ENCODE results near the gene S100A9.
"Not testable (repeated sequence)": the region's sequence is repeated elsewhere in the genome, so short reads cannot be mapped to it uniquely, and the experiment has no call there.

S100A9 gene

DNA sequence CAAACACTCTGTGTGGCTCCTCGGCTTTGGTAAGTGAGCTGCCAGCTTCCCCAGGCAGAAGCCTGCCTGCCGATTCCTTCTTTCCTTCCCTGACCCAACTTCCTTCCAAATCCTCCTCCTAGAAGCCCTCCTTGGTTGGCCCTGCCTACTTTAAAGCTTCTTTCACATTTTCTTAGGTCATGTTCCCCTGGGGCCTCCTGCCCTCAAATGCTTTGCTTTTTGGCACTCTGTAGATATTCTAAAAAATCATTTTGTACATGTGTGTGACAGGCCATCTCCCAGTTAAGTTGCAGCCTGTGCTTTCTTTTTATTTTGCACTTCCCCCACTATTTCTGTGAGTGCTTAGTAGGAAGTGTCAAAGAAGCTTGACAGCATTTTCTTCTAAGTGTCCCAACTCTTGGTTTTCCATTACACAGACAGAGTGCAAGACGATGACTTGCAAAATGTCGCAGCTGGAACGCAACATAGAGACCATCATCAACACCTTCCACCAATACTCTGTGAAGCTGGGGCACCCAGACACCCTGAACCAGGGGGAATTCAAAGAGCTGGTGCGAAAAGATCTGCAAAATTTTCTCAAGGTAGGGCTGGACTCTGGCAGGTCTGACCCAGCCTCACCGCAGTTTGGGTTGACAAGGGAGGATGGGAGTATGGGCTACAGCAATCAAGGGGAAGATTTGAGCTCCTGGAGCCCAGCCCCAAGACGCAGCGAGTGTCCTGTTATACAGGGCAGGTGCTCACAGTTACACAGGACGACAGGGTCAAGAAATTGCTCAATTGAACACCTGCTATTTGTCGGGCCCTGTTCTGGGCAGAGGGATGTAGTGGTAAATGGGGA lies at the start of gene S100A9:
TSS of gene S100A9 (plus strand) at position 2 of the 838 bp plus-strand sequence. CDS start at position 432, 430 bp downstream.
- DNase-seq (ENCODE audit: low read depth in 2 of 2, low spot score in 1 of 2) = no peak

DNA sequence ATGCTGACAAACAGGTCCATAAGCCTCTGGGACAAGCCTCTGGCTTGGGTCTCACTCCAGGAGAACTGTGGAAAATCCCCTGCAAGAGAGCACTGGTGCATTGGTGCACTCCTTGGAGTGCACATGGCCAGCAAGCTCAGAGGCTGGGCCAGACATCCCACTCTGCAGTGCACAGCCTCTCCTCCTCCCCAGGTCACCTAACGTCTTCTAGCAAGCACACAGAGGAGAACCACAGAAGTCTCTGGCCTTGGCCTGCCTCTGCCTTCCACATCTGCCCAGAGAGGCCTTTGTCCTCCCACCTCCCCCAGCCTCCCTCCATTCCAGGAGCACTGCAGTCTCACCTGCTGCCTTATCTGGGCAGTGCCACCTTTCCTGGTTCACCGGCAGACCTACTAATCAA lies 49.1 kb upstream of the S100A9 start:
- DNase-seq (ENCODE audit: low read depth in 2 of 2, low spot score in 1 of 2) = no peak

DNA sequence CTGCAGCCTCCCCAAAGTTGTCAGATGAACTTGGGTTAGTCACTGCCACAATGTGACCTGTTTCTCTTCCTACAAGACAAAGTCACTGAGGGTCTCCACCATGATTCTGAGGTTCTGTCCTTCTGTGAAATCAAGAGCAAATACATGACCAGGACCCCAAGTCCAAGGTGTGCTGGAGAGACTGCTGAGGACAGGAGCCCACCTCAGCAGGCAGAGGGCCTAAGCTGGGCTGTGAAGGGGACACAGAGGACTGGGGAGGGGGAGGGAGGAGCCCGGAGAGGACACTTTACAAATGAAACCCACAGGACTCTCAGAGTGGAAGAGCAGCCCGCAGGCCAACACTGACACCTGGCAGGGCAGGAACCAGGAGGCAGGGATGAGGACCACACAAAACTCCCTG lies 48.2 kb upstream of the S100A9 start:
- DNase-seq (ENCODE audit: low read depth in 2 of 2, low spot score in 1 of 2) = no peak

DNA sequence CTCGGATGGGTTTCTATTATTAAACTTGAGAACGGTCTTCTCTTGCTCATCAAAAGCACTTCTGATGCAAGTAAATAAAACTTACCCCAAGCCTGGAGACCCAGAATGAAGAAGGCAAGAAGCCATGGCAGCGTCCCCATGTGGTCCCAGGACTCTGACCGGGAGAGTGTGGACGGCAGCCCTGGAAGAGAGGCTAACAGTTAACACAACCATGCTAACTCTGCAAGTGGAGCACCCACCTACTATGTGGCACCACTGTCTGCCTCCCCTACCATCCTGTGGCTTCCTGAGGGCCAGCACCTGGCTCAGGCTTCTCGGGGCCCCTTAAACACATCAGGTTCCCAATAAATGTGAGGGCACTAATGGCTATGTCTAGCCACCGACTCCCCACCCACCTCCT lies 47.1 kb upstream of the S100A9 start:
- DNase-seq (ENCODE audit: low read depth in 2 of 2, low spot score in 1 of 2) = no peak

DNA sequence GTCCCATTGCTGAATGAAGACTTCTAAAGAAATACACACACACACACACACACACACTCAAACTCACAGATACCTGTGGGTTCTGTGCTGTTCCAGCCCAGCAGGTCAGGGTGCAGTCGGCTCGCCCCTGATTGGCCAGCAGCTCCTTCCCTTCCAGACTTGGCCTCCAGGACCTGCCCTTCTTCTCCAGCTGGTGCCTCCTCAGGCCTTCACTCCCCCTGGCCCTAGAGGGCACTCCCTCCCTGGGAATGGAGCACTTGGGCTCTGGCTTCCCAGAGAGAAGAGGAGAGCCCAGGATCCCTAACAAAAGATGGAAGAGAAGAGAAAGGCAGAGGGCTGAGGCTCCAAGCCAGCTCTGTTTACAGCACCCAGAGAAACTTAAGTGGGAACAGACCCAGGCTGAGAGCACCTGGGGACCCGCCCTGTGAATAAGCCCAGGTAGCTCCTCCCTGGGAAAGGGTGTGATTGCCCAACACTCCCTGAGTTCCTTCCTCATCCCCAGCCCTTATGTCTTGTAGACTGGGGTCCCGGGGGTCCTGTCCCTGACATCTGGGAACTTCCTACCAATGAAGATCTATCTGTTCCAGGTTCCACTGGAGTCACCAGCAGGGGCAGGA lies 45.0 kb upstream of the S100A9 start, which contains the start of gene PGLYRP3:
TSS of gene PGLYRP3 (minus strand) at position 383 of the 617 bp plus-strand sequence. CDS start 2,287 bp downstream, outside the sequence.
- no peak for DNase-seq (ENCODE audit: low read depth in 2 of 2, low spot score in 1 of 2)

DNA sequence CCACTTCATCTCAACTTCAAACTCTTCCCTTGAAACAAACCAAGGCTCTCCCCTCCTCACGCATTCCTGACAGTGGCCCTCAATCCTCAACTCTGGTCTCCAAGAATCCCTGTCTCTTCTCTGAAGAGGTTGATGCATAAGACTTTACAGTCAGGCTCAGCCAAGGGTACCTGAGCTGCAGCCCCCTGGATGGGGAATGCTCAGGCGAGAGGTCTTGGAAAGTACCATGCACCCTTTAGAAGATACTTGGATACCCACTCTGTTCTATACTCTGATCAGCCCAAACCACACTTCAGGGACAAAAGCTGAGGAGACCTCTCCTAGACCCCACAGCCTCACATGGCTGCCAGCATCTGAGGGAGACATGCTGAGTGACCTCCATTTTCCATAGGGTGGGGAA lies 44.4 kb upstream of the S100A9 start:
- no peak for DNase-seq (ENCODE audit: low read depth in 2 of 2, low spot score in 1 of 2)

DNA sequence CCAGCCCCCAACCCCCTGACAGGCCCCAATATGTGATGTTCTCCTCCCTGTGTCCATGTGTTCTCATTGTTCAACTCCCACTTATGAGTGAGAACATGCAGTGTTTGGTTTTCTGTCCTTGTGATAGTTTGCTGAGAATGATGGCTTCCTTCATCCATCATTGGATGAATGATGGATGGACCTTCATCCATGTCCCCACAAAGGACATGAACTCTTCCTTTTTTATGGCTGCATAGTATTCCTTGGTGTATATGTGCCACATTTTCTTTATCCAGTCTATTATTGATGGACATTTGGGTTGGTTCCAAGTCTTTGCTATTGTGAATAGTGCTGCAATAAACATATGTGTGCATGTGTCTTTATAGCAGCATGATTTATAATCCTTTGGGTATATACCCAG lies 43.3 kb upstream of the S100A9 start:
- DNase-seq (ENCODE audit: low read depth in 2 of 2, low spot score in 1 of 2) = not testable (repeated sequence)

DNA sequence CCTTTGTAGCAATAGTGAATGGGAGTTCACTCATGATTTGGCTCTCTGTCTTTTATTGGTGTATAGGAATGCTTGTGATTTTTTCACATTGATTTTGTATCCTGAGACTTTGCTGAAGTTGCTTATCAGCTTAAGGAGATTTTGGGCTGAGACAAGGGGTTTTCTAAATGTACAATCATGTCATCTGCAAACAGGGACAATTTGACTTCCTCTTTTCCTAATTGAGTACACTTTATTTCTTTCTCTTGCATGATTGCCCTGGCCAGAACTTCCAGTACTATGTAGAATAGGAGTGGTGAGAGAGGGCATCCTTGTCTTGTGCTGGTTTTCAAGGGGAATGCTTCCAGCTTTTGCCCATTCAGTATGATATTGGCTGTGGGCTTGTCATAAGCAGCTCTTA lies 41.6 kb upstream of the S100A9 start:
- DNase-seq (ENCODE audit: low read depth in 2 of 2, low spot score in 1 of 2) = not testable (repeated sequence)

DNA sequence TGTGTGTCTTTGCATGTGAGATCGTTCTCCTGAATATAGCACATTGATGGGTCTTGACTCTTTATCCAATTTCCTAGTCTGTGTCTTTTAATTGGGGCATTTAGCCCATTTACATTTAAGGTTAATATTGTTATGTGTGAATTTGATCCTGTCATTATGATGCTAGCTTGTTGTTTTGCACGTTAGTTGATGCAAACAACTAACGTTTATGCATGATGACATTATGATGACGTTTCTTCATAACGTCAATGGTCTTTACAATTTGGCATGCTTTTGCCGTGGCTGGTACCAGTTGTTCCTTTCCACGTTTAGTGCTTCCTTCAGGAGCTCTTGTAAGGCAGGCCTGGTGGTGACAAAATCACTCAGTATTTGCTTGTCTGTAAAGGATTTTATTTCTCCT lies 39.5 kb upstream of the S100A9 start:
- DNase-seq (ENCODE audit: low read depth in 2 of 2, low spot score in 1 of 2) = not testable (repeated sequence)

DNA sequence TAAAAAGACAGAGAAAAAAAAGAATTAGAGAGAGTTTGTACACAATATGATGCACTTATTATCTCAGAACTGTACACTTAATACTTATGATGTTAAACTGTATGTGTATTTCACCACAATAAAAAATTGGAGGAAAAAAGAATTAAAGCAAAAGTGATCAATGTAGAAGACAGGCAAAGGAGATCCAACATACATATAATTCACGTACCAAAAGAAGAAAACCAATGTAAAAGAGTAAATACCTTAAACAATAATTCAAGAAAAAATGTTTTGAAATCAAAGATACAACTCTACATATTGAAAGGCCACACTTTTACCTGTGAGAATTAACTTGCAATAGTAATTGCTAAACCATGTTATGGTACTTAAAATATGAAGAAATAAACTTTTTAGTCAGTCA lies 35.1 kb upstream of the S100A9 start:
- no peak for DNase-seq (ENCODE audit: low read depth in 2 of 2, low spot score in 1 of 2)

DNA sequence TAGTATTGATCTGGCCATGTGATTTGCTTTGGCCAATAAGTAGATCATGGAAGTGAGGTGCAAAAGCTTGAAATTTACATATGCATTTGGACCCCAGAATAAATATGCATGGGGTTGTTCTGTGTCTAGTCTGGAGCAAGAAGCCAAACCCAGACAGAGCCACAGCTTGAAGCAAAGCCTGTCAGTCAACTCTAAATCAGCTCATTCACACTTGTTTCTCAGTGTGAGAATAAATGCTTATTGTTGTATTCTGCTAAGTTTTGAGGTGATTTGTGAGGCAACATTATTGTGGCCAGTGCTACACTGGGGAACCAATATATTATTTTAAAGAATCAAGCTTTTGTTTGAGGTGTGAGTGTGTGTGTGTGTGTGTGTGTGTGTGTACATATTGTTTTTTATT lies 32.7 kb upstream of the S100A9 start:
- no peak for DNase-seq (ENCODE audit: low read depth in 2 of 2, low spot score in 1 of 2)

DNA sequence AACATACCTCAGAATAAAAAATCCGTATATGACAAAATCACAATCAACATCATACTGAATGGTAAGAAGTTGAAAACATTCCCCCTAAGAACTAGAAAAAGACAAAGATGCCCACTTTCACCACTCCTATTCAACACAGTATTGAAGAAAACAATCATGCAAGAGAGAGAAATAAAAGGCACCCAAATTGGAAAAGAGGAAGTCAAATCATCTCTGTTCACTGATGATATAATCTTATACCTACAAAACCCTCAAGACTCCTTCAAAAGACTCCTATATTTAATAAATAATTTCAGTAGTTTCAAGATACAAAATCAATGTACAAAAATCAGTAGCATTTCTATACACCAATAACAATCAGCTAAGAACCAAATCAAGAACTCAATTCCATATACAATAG lies 23.8 kb upstream of the S100A9 start:
- DNase-seq (ENCODE audit: low read depth in 2 of 2, low spot score in 1 of 2) = no peak

DNA sequence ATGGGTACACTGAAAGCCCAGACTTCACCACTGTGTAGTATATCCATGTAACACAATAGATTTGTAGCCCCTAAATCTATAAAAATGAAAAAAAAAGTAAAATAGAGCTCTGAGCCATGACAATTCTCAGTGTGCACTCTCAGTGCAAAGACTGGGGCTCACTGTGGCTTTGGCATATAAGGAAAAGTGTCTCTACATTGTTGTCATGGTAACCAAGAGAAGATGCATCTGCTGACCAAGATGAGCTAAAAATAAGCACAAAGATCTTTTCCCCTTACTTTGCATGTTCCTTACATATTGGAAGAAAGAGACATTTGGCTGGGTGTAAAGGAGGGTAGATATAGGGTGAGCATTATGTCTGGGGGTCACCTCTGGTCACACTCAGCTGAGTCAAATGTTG lies 21.0 kb upstream of the S100A9 start:
- DNase-seq (ENCODE audit: low read depth in 2 of 2, low spot score in 1 of 2) = no peak

DNA sequence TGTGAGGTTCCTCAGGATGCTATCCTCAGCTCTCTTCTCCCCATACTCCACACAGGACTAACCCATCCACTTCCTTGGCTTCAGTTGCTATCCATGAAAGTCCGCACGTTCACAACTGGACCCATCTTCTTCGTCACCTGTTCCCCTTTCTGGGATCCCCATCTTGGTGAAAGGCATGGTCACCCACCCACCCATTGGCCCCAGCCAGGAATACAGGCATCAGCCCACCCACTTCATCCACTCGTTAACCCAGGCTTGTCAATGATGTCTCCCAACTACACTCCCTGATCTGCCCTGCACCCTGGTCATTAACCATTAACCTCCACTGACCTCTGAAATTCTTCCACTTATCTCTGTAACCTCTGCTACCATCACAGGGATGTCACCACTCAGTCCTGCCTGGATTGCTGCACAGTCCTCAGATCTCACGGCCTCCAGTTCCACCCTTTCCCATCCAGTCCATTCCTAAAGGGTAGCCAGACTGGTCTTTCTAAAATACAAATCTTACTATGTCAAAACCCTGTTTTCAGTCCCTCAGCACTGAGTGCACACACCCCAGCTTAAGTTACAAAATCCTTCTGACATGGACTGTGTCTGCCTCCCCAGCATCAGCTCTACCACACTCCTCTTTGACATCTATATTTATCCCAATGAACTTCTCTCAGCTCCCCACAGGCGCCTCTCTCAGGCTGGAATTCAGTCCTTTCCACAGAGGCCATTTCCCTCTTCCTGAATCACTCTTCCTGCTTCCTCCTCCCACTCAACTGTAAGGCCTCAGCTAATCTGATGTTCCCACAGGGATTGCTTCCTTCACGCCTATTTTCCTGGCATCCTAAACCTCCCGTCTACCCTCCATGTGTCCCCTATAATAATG lies 19.4 kb upstream of the S100A9 start:
- no peak for DNase-seq (ENCODE audit: low read depth in 2 of 2, low spot score in 1 of 2)

DNA sequence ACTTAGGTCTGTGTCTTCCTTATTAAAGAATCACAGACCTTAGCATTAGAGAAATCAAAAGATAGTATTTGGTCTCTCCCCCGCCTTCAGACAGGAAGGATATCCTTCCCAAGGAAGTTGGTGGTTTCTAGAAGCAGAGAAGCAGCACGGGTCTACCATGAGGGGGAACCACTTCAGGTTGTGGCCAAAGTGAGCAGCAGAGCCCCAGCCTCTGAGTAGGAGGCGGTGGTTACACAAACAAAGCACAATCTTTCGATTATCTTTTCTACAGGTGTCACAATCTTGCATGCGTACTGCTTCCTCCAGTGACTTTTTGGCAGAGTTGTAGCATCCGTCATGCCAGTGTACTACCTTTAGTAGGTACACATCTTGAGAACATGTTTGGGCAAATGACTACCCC lies 17.9 kb upstream of the S100A9 start:
- DNase-seq (ENCODE audit: low read depth in 2 of 2, low spot score in 1 of 2) = no peak

DNA sequence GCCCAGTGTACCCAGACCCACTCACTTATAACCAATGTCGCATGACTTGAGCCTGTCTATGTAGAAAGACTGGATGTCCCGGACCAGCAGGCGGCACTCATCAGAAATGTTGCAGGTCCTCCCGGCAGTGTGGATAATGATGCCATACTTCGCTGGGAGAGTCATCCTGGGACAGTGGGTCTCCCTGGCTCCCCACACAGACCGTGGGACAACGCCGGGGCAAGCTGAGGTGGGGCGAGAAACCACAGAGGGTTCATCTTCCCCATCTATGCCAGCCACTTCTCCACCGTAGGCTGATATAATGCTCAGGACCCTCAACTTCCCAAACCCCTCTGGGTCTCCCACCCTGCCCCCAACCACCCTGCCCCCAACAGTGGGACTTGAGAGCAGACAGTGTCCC lies 17.3 kb upstream of the S100A9 start:
- DNase-seq (ENCODE audit: low read depth in 2 of 2, low spot score in 1 of 2) = no peak

DNA sequence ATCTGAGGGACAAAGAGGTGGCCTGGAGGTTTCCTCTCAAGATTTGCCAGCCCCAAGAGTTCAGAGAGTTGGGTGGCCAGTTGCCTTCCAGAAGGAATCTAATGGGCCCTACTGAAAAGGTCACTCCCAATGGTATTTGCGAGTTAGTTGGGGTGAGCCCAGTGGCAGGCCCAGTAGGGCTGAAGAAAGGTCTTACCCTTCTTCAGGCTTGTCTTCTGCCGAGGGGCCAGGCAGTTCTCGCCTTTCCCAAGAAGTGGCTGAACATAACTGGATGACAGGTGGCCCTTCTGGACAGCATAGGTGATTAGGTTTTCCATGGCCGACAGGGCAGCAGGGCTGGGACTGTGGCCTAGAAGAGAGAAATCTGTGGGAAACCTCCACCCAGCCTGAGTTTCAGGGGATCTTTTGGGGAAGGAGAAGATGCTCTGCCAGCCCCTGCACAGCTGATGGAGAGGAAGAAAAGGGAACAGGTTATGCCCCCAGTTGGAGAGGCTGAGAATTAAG lies 16.2 kb upstream of the S100A9 start:
- DNase-seq (ENCODE audit: low read depth in 2 of 2, low spot score in 1 of 2) = no peak

DNA sequence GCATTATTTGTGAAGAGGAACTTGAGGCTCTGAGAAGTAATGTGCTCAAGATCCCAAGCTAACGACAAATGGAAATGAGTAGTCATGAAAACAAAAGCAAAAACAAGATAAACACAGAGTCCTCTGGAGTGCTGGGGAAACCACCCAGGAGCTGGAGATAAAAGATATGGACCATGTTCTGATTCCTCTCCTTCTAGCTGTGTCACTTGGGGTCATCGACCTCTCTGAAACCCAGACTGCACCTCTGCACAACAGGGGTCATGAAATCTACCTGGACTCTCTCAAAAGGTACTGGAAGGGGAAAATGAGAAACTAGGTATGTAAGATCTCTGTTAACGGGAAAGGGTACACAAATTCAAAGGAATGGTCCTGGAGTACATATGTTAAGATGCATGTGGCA lies 15.5 kb upstream of the S100A9 start:
- no peak for DNase-seq (ENCODE audit: low read depth in 2 of 2, low spot score in 1 of 2)

DNA sequence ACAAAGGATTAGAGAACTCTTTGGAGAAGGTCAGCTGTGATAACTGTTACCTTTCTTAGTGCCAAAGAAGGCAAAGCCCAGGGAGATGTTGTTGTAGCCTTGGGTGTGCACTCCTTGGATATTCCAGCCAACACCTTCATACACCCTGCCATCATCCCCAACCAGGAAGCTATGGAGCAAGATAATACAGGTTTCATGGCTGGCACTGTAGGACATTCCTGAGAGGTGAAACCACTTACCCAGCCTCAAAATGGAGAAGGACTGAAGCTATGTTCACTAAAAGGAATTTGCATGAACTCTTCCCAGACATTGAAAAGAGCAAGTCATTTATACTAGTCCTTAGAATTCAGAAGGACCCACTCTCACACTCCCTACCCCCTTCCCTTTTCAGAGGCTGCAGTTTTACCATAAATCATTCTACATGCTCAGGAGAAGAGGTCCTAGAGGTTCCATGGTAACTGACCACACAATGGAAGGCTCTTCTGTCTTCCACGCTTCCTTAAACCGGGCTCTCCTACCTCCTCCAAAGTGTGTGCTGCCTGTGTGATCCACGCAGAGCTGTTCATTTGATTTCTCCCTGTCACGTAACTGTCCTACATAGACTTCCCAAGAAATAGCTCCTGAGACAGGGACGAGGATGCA lies 14.5 kb upstream of the S100A9 start:
- DNase-seq (ENCODE audit: low read depth in 2 of 2, low spot score in 1 of 2) = no peak

DNA sequence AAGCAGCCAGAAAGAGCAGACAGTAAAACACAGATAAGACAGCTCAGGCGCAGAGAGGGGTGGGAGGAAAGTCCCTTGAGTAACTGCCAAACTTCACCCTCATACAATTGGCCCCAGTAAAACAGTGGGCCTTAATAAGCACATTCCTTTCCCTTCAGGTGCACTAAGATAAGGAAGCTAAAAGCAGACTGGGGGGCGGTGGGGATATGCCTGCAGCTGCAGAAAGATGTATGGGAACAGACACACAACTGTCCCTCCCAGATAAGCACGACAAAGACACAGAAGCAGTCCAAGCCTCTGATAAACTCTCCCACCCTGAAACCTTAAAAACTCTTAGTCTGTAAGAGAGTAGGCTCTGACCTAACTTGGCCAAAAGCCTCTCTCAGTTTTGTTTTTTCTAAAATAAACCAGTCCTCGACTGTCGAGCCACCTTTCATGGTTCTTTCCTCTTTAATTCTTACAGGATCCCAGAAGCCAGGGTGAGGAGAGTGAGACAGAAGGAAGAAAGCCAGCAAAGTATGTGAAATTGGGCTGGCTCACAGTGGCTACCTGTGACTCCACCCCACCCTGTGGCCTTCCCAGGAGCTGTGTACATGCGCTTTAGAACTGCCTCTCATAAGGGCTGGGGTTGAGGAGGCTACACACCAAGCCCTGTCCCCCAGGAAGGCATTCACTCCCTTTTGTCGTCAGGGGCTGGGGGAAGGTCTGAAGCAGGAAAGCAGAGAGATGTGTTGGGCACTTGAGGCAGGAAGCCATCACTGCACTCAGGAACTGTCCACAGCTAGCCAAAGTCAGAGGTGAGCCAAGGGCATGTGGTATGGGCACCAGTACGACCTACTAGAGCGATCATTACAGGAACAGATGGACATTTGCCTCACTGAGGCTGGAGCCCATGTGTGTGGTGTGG lies 13.6 kb upstream of the S100A9 start:
- no peak for DNase-seq (ENCODE audit: low read depth in 2 of 2, low spot score in 1 of 2)

All from stimulated activated CD8-positive, alpha-beta memory T cell treated with anti-CD3 and anti-CD28 coated beads, Interleukin-4, amount 100 ng/mL, for 4 hours (primary cell).